ENCODE measurements around the gene IFT43. TPM values are rescaled to one million over a fixed set of nuclear protein-coding genes. Genes with fewer than 3 reads are reported as not detected.
A peak's percentile ranks its signal among the peaks of the same experiment; 100 is the strongest.
"Not testable (repeated sequence)": the region's sequence is repeated elsewhere in the genome, so short reads cannot be mapped to it uniquely, and the experiment has no call there.

IFT43 gene
- total and polyA plus RNA-seq, 12 donors: 20.9 to 101 (median 30.2) TPM

- Histone ChIP-seq H3K4me3 (no peak overlapping the region), H3K4me1 (replicated peaks in 1 of 2) (no peaks in the 10 kb centered on the region), H3K36me3 (replicated peaks in 1 of 2) (peaks cover 0 to 24% of the 10 kb centered on the region in 2 donors), H3K27me3 (no peaks in the 10 kb centered on the region), H3K27ac (no peak overlapping the region), H3K9me3 (replicated peaks in 1 of 3) (peaks cover 0 to 9% (median 0%) of the 10 kb centered on the region in 3 donors)
- intact Hi-C loops (cut with DNase I): no loop called here
- TF ChIP-seq POLR2A (IDR thresholded peaks at IDR 0.05) (no peak), CTCF (IDR thresholded peaks at IDR 0.05) (no peak)
- 94 to 100% (median 100%) methylated on average over 1 of the region's 1 CpG for WGBS, 4 donors
- no peak for DNase-seq
These were observed 21.8 kb downstream of the IFT43 start for GRCh38 chr14:76007379-76007778.

- peaks cover 0 to 9% (median 0%) of the 10 kb centered on the region in 3 donors for H3K9me3 ChIP-seq (replicated peaks in 1 of 3)
- DNase-seq: no peak
- H3K4me1 ChIP-seq (replicated peaks in 1 of 2): no peaks in the 10 kb centered on the region
- no peaks in the 10 kb centered on the region for H3K27me3 ChIP-seq
- peaks cover 0 to 23% of the 10 kb centered on the region in 2 donors for H3K36me3 ChIP-seq (replicated peaks in 1 of 2)
- WGBS, 4 donors: 90 to 100% (median 96%) methylated on average over 2 of the region's 2 CpGs
- H3K4me3 ChIP-seq: no peak overlapping the region
- intact Hi-C loops (cut with DNase I): no loop called here
- no peak overlapping the region for H3K27ac ChIP-seq
- TF ChIP-seq POLR2A (IDR thresholded peaks at IDR 0.05) (no peak), CTCF (IDR thresholded peaks at IDR 0.05) (no peak)
These were observed 22.3 kb downstream of the IFT43 start for GRCh38 chr14:76007852-76008251.

GRCh38 chr14:76009627-76010026 lies 24.1 kb downstream of the IFT43 start:
- H3K27me3 ChIP-seq; intact Hi-C loops (cut with DNase I); H3K4me3 ChIP-seq; H3K4me1 ChIP-seq (replicated peaks in 1 of 2); DNase-seq; H3K27ac ChIP-seq; H3K9me3 ChIP-seq (replicated peaks in 1 of 3): not testable (repeated sequence)
- H3K36me3 ChIP-seq (replicated peaks in 1 of 2): peaks cover 0 to 27% of the 10 kb centered on the region in 2 donors
- 88 to 100% (median 94%) methylated on average over 3 of the region's 3 CpGs for WGBS, 4 donors

GRCh38 chr14:76011930-76012329 lies 26.4 kb downstream of the IFT43 start:
- intact Hi-C loops (cut with DNase I): no loop called here
- peaks cover 0 to 16% of the 10 kb centered on the region in 2 donors for H3K36me3 ChIP-seq (replicated peaks in 1 of 2)
- H3K9me3 ChIP-seq (replicated peaks in 1 of 3): no peaks in the 10 kb centered on the region
- H3K27me3 ChIP-seq: no peaks in the 10 kb centered on the region
- no peak for DNase-seq
- H3K4me3 ChIP-seq: no peak overlapping the region
- no peaks in the 10 kb centered on the region for H3K4me1 ChIP-seq (replicated peaks in 1 of 2)
- H3K27ac ChIP-seq: peak overlapping the region in 2 of 5 donors; percentile 24 to 34
- no peak for TF ChIP-seq CTCF (IDR thresholded peaks at IDR 0.05)
- TF ChIP-seq POLR2A (IDR thresholded peaks at IDR 0.05): no peak

- Histone ChIP-seq H3K27me3 (no peaks in the 10 kb centered on the region), H3K4me1 (replicated peaks in 1 of 2) (no peaks in the 10 kb centered on the region), H3K36me3 (replicated peaks in 1 of 2) (peaks cover 0 to 16% of the 10 kb centered on the region in 2 donors), H3K27ac (peak overlapping the region in 2 of 5 donors; percentile 24 to 51), H3K9me3 (replicated peaks in 1 of 3) (no peaks in the 10 kb centered on the region), H3K4me3 (no peak overlapping the region)
- intact Hi-C loops (cut with DNase I): no loop called here
- DNase-seq: peak in 5 of 7 donors; percentile 7 to 68 (median 28)
- WGBS, 4 donors: 74 to 88% (median 84%) methylated on average over 9 of the region's 9 CpGs
- TF ChIP-seq CTCF (IDR thresholded peaks at IDR 0.05) (peak in 1 of 6 experiments; percentile 6), POLR2A (IDR thresholded peaks at IDR 0.05) (no peak)
These were observed 26.8 kb downstream of the IFT43 start for GRCh38 chr14:76012354-76012753.
